Skeletal muscle satellite cell (primary cell): Measurements from ENCODE around the gene IST1.

Experiments
- H3K27me3 ChIP-seq: 2 replicates; pipeline ENCODE4 v1.7.0; 2013; ENCODE audit warnings: low read length; ENCODE audit not compliant: control insufficient read depth, insufficient read depth
- H3K36me3 ChIP-seq: 2 replicates; pipeline ENCODE4 v1.7.0; 2013; ENCODE audit warnings: mild to moderate bottlenecking, control low read depth, low read length; ENCODE audit not compliant: insufficient read depth
- H3K4me1 ChIP-seq: 2 replicates; pipeline ENCODE4 v1.7.0; 2013; ENCODE audit warnings: low read length; ENCODE audit not compliant: control insufficient read depth, insufficient read depth
- H3K4me2 ChIP-seq: 2 replicates; pipeline ENCODE4 v1.7.0; 2013; ENCODE audit warnings: mild to moderate bottlenecking, low read length
- H3K4me3 ChIP-seq: 2 replicates; pipeline ENCODE4 v1.7.0; 2013; ENCODE audit warnings: low read length
- H3K9ac ChIP-seq: 2 replicates; pipeline ENCODE4 v1.7.0; 2013; ENCODE audit warnings: mild to moderate bottlenecking, low read depth, low read length, moderate library complexity
- H3K9me3 ChIP-seq: replicated peaks from 2 replicates; pipeline ENCODE4 v1.7.0; 2013; ENCODE audit warnings: mild to moderate bottlenecking, control low read depth, low read length

The IST1 gene

GRCh38 chr16:71943887-71944286 is 48.6 kb downstream of the IST1 start:
- H3K4me1 ChIP-seq = no peaks in the 10 kb centered on the region
- peaks cover 2% of the 10 kb centered on the region for H3K27me3 ChIP-seq
- H3K36me3 ChIP-seq = no peaks in the 10 kb centered on the region
- H3K4me2 ChIP-seq = no peak overlapping the region
- H3K9ac ChIP-seq = no peak overlapping the region
- H3K4me3 ChIP-seq = no peak overlapping the region
- no peaks in the 10 kb centered on the region for H3K9me3 ChIP-seq

- peaks cover 9% of the 10 kb centered on the region for H3K27me3 ChIP-seq
These were observed 50.3 kb downstream of the IST1 start for GRCh38 chr16:71945616-71946015.

GRCh38 chr16:71952825-71953224 is 57.5 kb downstream of the IST1 start:
- Histone ChIP-seq H3K9ac (no peak overlapping the region), H3K36me3 (no peaks in the 10 kb centered on the region), H3K4me2 (no peak overlapping the region), H3K4me3 (no peak overlapping the region), H3K9me3 (no peaks in the 10 kb centered on the region), H3K27me3 (peaks cover 11% of the 10 kb centered on the region), H3K4me1 (no peaks in the 10 kb centered on the region)

More at GRCh38 chr16:71945616-71946015, 50.3 kb downstream of the IST1 start:
- Histone ChIP-seq H3K4me3 (no peak overlapping the region), H3K4me1 (no peaks in the 10 kb centered on the region), H3K9me3 (no peaks in the 10 kb centered on the region), H3K36me3 (no peaks in the 10 kb centered on the region), H3K9ac (no peak overlapping the region), H3K4me2 (no peak overlapping the region)

GRCh38 chr16:71954180-71954579 is 58.8 kb downstream of the IST1 start:
- Histone ChIP-seq H3K27me3 (peaks cover 11% of the 10 kb centered on the region), H3K4me3 (no peak overlapping the region), H3K9ac (no peak overlapping the region), H3K4me1 (no peaks in the 10 kb centered on the region), H3K4me2 (no peak overlapping the region), H3K9me3 (no peaks in the 10 kb centered on the region), H3K36me3 (no peaks in the 10 kb centered on the region)

GRCh38 chr16:71954699-71955195 is 59.4 kb downstream of the IST1 start:
- H3K4me1 ChIP-seq = no peaks in the 10 kb centered on the region
- no peaks in the 10 kb centered on the region for H3K9me3 ChIP-seq
- H3K4me3 ChIP-seq = no peak overlapping the region
- no peaks in the 10 kb centered on the region for H3K36me3 ChIP-seq
- no peak overlapping the region for H3K9ac ChIP-seq
- H3K27me3 ChIP-seq = peaks cover 7% of the 10 kb centered on the region
- H3K4me2 ChIP-seq = no peak overlapping the region

GRCh38 chr16:71956486-71956885 is 61.2 kb downstream of the IST1 start:
- Histone ChIP-seq H3K4me1 (peaks cover under 1% of the 10 kb centered on the region), H3K4me3 (no peak overlapping the region), H3K4me2 (no peak overlapping the region), H3K27me3 (peaks cover 8% of the 10 kb centered on the region), H3K36me3 (no peaks in the 10 kb centered on the region), H3K9ac (no peak overlapping the region), H3K9me3 (no peaks in the 10 kb centered on the region)

- no peaks in the 10 kb centered on the region for H3K36me3 ChIP-seq
- peaks cover 3% of the 10 kb centered on the region for H3K4me1 ChIP-seq
- peaks cover 4% of the 10 kb centered on the region for H3K27me3 ChIP-seq
- peak overlapping the region; percentile 8 for H3K4me2 ChIP-seq
- H3K9ac ChIP-seq = no peak overlapping the region
- no peak overlapping the region for H3K4me3 ChIP-seq
- no peaks in the 10 kb centered on the region for H3K9me3 ChIP-seq
These were observed 66.0 kb downstream of the IST1 start for GRCh38 chr16:71961066-71962039.

GRCh38 chr16:71963125-71963875 is 68.0 kb downstream of the IST1 start:
- Histone ChIP-seq H3K27me3 (peaks cover 4% of the 10 kb centered on the region), H3K9ac (no peak overlapping the region), H3K4me3 (no peak overlapping the region), H3K9me3 (no peaks in the 10 kb centered on the region), H3K4me2 (no peak overlapping the region), H3K4me1 (peaks cover 3% of the 10 kb centered on the region), H3K36me3 (no peaks in the 10 kb centered on the region)

GRCh38 chr16:71965223-71965622 is 69.9 kb downstream of the IST1 start:
- Histone ChIP-seq H3K4me3 (no peak overlapping the region), H3K4me1 (peaks cover 3% of the 10 kb centered on the region), H3K27me3 (peaks cover 3% of the 10 kb centered on the region), H3K36me3 (no peaks in the 10 kb centered on the region), H3K9me3 (no peaks in the 10 kb centered on the region), H3K4me2 (no peak overlapping the region), H3K9ac (no peak overlapping the region)

- Histone ChIP-seq H3K4me1 (no peaks in the 10 kb centered on the region), H3K4me3 (no peak overlapping the region), H3K9ac (no peak overlapping the region), H3K9me3 (no peaks in the 10 kb centered on the region), H3K4me2 (no peak overlapping the region), H3K27me3 (peaks cover 10% of the 10 kb centered on the region), H3K36me3 (no peaks in the 10 kb centered on the region)
These were observed 71.6 kb downstream of the IST1 start for GRCh38 chr16:71966932-71967331.

- Histone ChIP-seq H3K9me3 (no peaks in the 10 kb centered on the region), H3K4me1 (no peaks in the 10 kb centered on the region), H3K4me3 (no peak overlapping the region)
These were observed 74.0 kb downstream of the IST1 start for GRCh38 chr16:71969353-71969752.

More at GRCh38 chr16:71969353-71969752, 74.0 kb downstream of the IST1 start:
- Histone ChIP-seq H3K4me2 (no peak overlapping the region), H3K36me3 (no peaks in the 10 kb centered on the region), H3K9ac (no peak overlapping the region), H3K27me3 (peaks cover 16% of the 10 kb centered on the region)
